Loucy (cell line): ENCODE measurements around the gene IFT80.

Experiments used
- H2AFZ ChIP-seq: fragments of 200-600 bp; sonication (generic); 2 replicates; pipeline ENCODE4 v1.6.0; 2016; ENCODE audit warnings: antibody characterized with exemption, mild to moderate bottlenecking, low read length, moderate library complexity
- H3F3A ChIP-seq: fragments of 200-600 bp; 2 replicates; pipeline ENCODE4 v1.6.0; 2016; ENCODE audit warnings: antibody characterized with exemption, low read depth, mild to moderate bottlenecking
- H3K27me3 ChIP-seq: fragments of 200-600 bp; sonication (generic); 2 replicates; pipeline ENCODE4 v1.6.1; 2014; ENCODE audit warnings: low read length, mild to moderate bottlenecking; ENCODE audit not compliant: insufficient read depth, poor library complexity, severe bottlenecking
- H3K36me3 ChIP-seq: fragments of 200-600 bp; sonication (generic); 2 replicates; pipeline ENCODE4 v1.6.1; 2016; ENCODE audit warnings: low read length; ENCODE audit not compliant: insufficient read depth
- H3K4me1 ChIP-seq: fragments of 200-600 bp; sonication (generic); 2 replicates; pipeline ENCODE4 v1.5.1; 2014; ENCODE audit warnings: low read length, mild to moderate bottlenecking; ENCODE audit not compliant: insufficient read depth, poor library complexity, severe bottlenecking
- H3K4me2 ChIP-seq: fragments of 200-600 bp; sonication (generic); 2 replicates; pipeline ENCODE4 v1.6.0; 2014; ENCODE audit warnings: antibody characterized with exemption, low read length, low read depth, mild to moderate bottlenecking; ENCODE audit not compliant: poor library complexity, severe bottlenecking
- H3K4me3 ChIP-seq: fragments of 200-600 bp; sonication (generic); 2 replicates; pipeline ENCODE4 v1.5.1; 2014; ENCODE audit warnings: low read length, mild to moderate bottlenecking, mixed read lengths; ENCODE audit not compliant: poor library complexity, severe bottlenecking
- H3K79me2 ChIP-seq: fragments of 200-600 bp; sonication (generic); 2 replicates; pipeline ENCODE4 v1.6.1; 2014; ENCODE audit warnings: low read length; ENCODE audit not compliant: insufficient read depth
- H3K9ac ChIP-seq: fragments of 200-600 bp; sonication (generic); 2 replicates; pipeline ENCODE4 v1.6.0; 2014; ENCODE audit warnings: mild to moderate bottlenecking, low read depth, low read length, moderate library complexity; ENCODE audit not compliant: poor library complexity, severe bottlenecking
- H3K9me2 ChIP-seq: fragments of 200-600 bp; sonication (generic); replicated peaks from 2 replicates; pipeline ENCODE4 v1.6.1; 2016; ENCODE audit warnings: low read depth, low read length, mixed read lengths
- H3K9me3 ChIP-seq: fragments of 200-600 bp; sonication (generic); 2 replicates; pipeline ENCODE4 v1.6.1; 2014; ENCODE audit warnings: mild to moderate bottlenecking, antibody characterized with exemption, low read length, low read depth; ENCODE audit not compliant: insufficient read depth
- H4K20me1 ChIP-seq: fragments of 200-600 bp; sonication (generic); 2 replicates; pipeline ENCODE4 v1.6.0; 2014; ENCODE audit warnings: antibody characterized with exemption, low read length, mild to moderate bottlenecking; ENCODE audit not compliant: insufficient read depth, poor library complexity, severe bottlenecking
- CTCF ChIP-seq: fragments of 200-600 bp; sonication (generic); conservative IDR thresholded peaks from 2 replicates; pipeline ENCODE4 v1.5.1; 2014; ENCODE audit warnings: mild to moderate bottlenecking, antibody characterized with exemption, low read length
- EZH2phosphoT487 ChIP-seq: fragments of 200-600 bp; IDR thresholded peaks from 2 replicates; pipeline ENCODE4 v1.6.1; 2018; ENCODE audit warnings: antibody characterized with exemption, mild to moderate bottlenecking, moderate library complexity, borderline replicate concordance

IFT80 gene

GRCh38 chr3:160370987-160371857 lies 27.8 kb downstream of the IFT80 start:
- TF ChIP-seq EZH2phosphoT487 (no peak), CTCF (no peak)

DNA sequence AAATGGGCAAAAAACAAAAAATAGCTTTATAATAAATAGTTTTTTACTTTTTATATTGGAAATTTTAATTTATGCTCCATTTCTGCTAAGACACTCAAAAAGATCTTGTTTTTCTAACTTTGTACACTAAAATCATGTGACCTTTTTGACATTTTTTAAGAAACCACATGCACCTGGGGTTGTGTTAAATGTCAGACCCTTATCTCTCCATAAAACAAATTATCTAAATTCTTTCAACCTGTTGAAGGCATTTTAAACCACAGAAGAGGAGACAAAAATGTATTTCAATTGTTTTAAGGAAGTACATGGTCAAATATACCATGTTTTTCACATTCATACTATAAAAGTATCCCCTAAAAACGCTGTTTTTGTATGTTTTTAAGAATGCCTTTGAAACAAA lies 29.2 kb downstream of the IFT80 start:
- Histone ChIP-seq H3K9ac (no peak overlapping the region), H3K4me2 (no peak overlapping the region), H3K9me3 (no peaks in the 10 kb centered on the region), H3F3A (no peaks in the 10 kb centered on the region), H2AFZ (no peak overlapping the region), H3K36me3 (peaks cover 4% of the 10 kb centered on the region; the same call in 1 of the 2 replicates), H3K9me2 (no peaks in the 10 kb centered on the region), H3K27me3 (no peaks in the 10 kb centered on the region), H3K79me2 (no peaks in the 10 kb centered on the region), H4K20me1 (no peaks in the 10 kb centered on the region), H3K4me1 (peaks cover 11% of the 10 kb centered on the region), H3K4me3 (no peak overlapping the region)
- TF ChIP-seq EZH2phosphoT487, result no peak
- no peak for TF ChIP-seq CTCF

More at GRCh38 chr3:160370987-160371857, 27.8 kb downstream of the IFT80 start:
- Histone ChIP-seq H3K9ac (no peak overlapping the region), H3K27me3 (no peaks in the 10 kb centered on the region), H3K4me1 (peaks cover 11% of the 10 kb centered on the region), H4K20me1 (no peaks in the 10 kb centered on the region), H2AFZ (no peak overlapping the region), H3K4me3 (no peak overlapping the region), H3K36me3 (peaks cover 4% of the 10 kb centered on the region; the same call in 1 of the 2 replicates), H3K9me3 (no peaks in the 10 kb centered on the region), H3K9me2 (no peaks in the 10 kb centered on the region), H3K4me2 (no peak overlapping the region), H3K79me2 (no peaks in the 10 kb centered on the region), H3F3A (no peaks in the 10 kb centered on the region)

GRCh38 chr3:160368804-160369203 lies 30.2 kb downstream of the IFT80 start:
- H3K9me3 ChIP-seq, result no peaks in the 10 kb centered on the region
- H3K79me2 ChIP-seq, result no peaks in the 10 kb centered on the region
- no peak overlapping the region for H3K9ac ChIP-seq
- H3K36me3 ChIP-seq, result no peaks in the 10 kb centered on the region
- H3K9me2 ChIP-seq, result no peaks in the 10 kb centered on the region
- no peaks in the 10 kb centered on the region for H3K27me3 ChIP-seq
- no peak overlapping the region for H2AFZ ChIP-seq
- peak overlapping the region; percentile 6 for H3K4me2 ChIP-seq
- 0 out of 2 replicates have a peak, but pooled peaks have one; percentile 8 for TF ChIP-seq EZH2phosphoT487
- TF ChIP-seq CTCF, result no peak
- H3K4me3 ChIP-seq, result no peak overlapping the region
- H3F3A ChIP-seq, result no peaks in the 10 kb centered on the region
- no peaks in the 10 kb centered on the region for H4K20me1 ChIP-seq
- H3K4me1 ChIP-seq, result peaks cover 11% of the 10 kb centered on the region
